ENCODE data around the gene ESRRG. TPM values are rescaled to one million over a fixed set of nuclear protein-coding genes. Genes with fewer than 3 reads are reported as not detected.
A peak's percentile ranks its signal among the peaks of the same experiment; 100 is the strongest.

ESRRG gene
- polyA plus RNA-seq, 1 donor from 2014 or later: 3.7 TPM

DNA sequence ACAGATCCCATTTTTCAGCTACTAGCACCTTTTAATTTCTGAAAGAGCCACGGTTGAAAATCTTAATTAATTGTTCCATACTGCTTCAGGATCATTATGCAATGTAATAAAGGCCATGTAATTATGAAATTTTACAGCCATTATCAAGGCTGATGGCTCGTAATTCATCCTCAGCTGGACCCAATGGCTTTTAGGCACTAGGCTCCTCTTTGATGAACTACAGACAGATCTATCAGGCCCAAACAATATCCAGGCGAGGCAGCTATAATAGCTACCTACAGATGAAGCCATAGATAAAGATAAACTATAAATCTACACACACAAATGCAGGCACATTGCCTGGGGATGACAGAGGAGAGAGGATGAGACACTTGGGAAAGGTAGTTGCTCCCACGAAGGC, 189.5 kb downstream of the ESRRG start:
- H2AFZ ChIP-seq (ENCODE audit: low read depth, low read length): no peak overlapping the region

DNA sequence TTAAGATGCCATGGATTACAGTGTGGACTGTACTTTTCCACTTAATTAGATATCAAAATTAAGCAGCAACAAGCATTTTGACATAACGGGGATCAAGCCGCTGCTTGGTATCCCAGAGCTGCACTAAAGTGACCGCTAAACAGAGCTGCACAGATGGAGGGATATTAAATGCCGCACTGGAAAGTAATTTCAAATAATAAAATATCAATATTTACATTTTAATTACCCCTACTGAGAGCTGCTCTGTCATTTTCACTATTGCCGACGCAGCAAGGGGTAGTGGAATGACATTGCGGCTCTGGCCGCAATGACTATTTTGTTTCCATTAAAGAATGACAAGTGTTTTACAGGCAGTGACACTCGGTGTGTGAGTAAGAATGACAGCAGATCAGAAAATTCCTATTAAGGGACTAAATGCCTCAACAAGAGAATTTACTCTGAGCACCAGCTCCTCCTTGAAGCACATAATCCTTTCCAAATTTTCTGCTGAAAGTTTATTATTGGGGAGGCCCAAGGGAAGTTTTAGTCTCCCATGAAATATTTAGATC, 190.9 kb downstream of the ESRRG start:
- Histone ChIP-seq H3K9ac (ENCODE audit: low read length) (no peak overlapping the region), H3K4me2 (ENCODE audit: low read length) (no peak overlapping the region), H3K36me3 (ENCODE audit: insufficient read depth, low read length) (no peaks in the 10 kb centered on the region), H3F3A (ENCODE audit: insufficient read depth, low read length, poor library complexity, severe bottlenecking) (peaks cover 2% of the 10 kb centered on the region), H3K9me3 (ENCODE audit: low read length) (no peaks in the 10 kb centered on the region), H3K27me3 (ENCODE audit: insufficient read depth, low read depth, low read length) (peaks cover 3% of the 10 kb centered on the region), H3K9me2 (ENCODE audit: insufficient read depth, low read length) (no peaks in the 10 kb centered on the region), H3K27ac (ENCODE audit: low read length) (no peak overlapping the region), H3K4me3 (ENCODE audit: low read length) (no peak overlapping the region), H3K79me2 (replicated peaks; ENCODE audit: insufficient read depth, low read length) (no peaks in the 10 kb centered on the region), H2AFZ (ENCODE audit: low read depth, low read length) (no peak overlapping the region), H4K20me1 (ENCODE audit: insufficient read depth) (no peaks in the 10 kb centered on the region)
- TF ChIP-seq EP300 (conservative IDR thresholded peaks at IDR 0.05; ENCODE audit: poor library complexity, severe bottlenecking) (peak; percentile 89), POLR2AphosphoS5 (IDR thresholded peaks at IDR 0.05) (peak; percentile 79), EZH2 (IDR thresholded peaks at IDR 0.05; ENCODE audit: borderline replicate concordance, insufficient read depth, low read length, poor library complexity, severe bottlenecking) (no peak)

More for the DNA sequence above, 189.5 kb downstream of the ESRRG start:
- H4K20me1 ChIP-seq (ENCODE audit: insufficient read depth): no peaks in the 10 kb centered on the region
- H3F3A ChIP-seq (ENCODE audit: insufficient read depth, low read length, poor library complexity, severe bottlenecking): peaks cover 2% of the 10 kb centered on the region
- H3K4me2 ChIP-seq (ENCODE audit: low read length): no peak overlapping the region
- H3K9me2 ChIP-seq (ENCODE audit: insufficient read depth, low read length): no peaks in the 10 kb centered on the region
- peaks cover 3% of the 10 kb centered on the region for H3K27me3 ChIP-seq (ENCODE audit: insufficient read depth, low read depth, low read length)
- no peak overlapping the region for H3K4me3 ChIP-seq (ENCODE audit: low read length)
- no peak overlapping the region for H3K27ac ChIP-seq (ENCODE audit: low read length)
- H3K36me3 ChIP-seq (ENCODE audit: insufficient read depth, low read length): no peaks in the 10 kb centered on the region
- no peaks in the 10 kb centered on the region for H3K9me3 ChIP-seq (ENCODE audit: low read length)
- H3K79me2 ChIP-seq (replicated peaks; ENCODE audit: insufficient read depth, low read length): no peaks in the 10 kb centered on the region
- TF ChIP-seq, protein P1, sequence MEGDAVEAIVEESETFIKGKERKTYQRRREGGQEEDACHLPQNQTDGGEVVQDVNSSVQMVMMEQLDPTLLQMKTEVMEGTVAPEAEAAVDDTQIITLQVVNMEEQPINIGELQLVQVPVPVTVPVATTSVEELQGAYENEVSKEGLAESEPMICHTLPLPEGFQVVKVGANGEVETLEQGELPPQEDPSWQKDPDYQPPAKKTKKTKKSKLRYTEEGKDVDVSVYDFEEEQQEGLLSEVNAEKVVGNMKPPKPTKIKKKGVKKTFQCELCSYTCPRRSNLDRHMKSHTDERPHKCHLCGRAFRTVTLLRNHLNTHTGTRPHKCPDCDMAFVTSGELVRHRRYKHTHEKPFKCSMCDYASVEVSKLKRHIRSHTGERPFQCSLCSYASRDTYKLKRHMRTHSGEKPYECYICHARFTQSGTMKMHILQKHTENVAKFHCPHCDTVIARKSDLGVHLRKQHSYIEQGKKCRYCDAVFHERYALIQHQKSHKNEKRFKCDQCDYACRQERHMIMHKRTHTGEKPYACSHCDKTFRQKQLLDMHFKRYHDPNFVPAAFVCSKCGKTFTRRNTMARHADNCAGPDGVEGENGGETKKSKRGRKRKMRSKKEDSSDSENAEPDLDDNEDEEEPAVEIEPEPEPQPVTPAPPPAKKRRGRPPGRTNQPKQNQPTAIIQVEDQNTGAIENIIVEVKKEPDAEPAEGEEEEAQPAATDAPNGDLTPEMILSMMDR (IDR thresholded peaks at IDR 0.05; ENCODE audit: poor library complexity, severe bottlenecking): no peak
- TF ChIP-seq TAF1 (IDR thresholded peaks at IDR 0.05; ENCODE audit: low read depth): no peak
- TF ChIP-seq POLR2AphosphoS5 (IDR thresholded peaks at IDR 0.05): no peak
- TF ChIP-seq EP300 (conservative IDR thresholded peaks at IDR 0.05; ENCODE audit: poor library complexity, severe bottlenecking): no peak
- no peak for TF ChIP-seq RAD21 (conservative IDR thresholded peaks at IDR 0.05)
- TF ChIP-seq EZH2 (IDR thresholded peaks at IDR 0.05; ENCODE audit: borderline replicate concordance, insufficient read depth, low read length, poor library complexity, severe bottlenecking): no peak
- TF ChIP-seq MXI1 (conservative IDR thresholded peaks at IDR 0.05; ENCODE audit: poor library complexity, severe bottlenecking): no peak
- no peak for TF ChIP-seq SMC3 (conservative IDR thresholded peaks at IDR 0.05; ENCODE audit: poor library complexity)
- TF ChIP-seq, protein P2, sequence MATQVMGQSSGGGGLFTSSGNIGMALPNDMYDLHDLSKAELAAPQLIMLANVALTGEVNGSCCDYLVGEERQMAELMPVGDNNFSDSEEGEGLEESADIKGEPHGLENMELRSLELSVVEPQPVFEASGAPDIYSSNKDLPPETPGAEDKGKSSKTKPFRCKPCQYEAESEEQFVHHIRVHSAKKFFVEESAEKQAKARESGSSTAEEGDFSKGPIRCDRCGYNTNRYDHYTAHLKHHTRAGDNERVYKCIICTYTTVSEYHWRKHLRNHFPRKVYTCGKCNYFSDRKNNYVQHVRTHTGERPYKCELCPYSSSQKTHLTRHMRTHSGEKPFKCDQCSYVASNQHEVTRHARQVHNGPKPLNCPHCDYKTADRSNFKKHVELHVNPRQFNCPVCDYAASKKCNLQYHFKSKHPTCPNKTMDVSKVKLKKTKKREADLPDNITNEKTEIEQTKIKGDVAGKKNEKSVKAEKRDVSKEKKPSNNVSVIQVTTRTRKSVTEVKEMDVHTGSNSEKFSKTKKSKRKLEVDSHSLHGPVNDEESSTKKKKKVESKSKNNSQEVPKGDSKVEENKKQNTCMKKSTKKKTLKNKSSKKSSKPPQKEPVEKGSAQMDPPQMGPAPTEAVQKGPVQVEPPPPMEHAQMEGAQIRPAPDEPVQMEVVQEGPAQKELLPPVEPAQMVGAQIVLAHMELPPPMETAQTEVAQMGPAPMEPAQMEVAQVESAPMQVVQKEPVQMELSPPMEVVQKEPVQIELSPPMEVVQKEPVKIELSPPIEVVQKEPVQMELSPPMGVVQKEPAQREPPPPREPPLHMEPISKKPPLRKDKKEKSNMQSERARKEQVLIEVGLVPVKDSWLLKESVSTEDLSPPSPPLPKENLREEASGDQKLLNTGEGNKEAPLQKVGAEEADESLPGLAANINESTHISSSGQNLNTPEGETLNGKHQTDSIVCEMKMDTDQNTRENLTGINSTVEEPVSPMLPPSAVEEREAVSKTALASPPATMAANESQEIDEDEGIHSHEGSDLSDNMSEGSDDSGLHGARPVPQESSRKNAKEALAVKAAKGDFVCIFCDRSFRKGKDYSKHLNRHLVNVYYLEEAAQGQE (IDR thresholded peaks at IDR 0.05; ENCODE audit: borderline replicate concordance): no peak
- H3K9ac ChIP-seq (ENCODE audit: low read length): no peak overlapping the region
